GM23248 (cell line): ENCODE data around the gene YOD1.

Experiments used
- EZH2 ChIP-seq: fragments of 200-600 bp; sonication (generic); IDR thresholded peaks from 2 replicates; pipeline ENCODE4 v1.6.1; 2018; ENCODE audit warnings: antibody characterized with exemption, mild to moderate bottlenecking; ENCODE audit not compliant: insufficient read depth, poor library complexity, severe bottlenecking
- EZH2phosphoT487 ChIP-seq: fragments of 200-600 bp; sonication (generic); IDR thresholded peaks from 2 replicates; pipeline ENCODE4 v1.6.1; 2018; ENCODE audit warnings: antibody characterized with exemption, moderate library complexity, mild to moderate bottlenecking, low read depth; ENCODE audit not compliant: insufficient read depth

- no peak for TF ChIP-seq EZH2
- no peak for TF ChIP-seq EZH2phosphoT487
Measured at GRCh38 chr1:207084232-207084631, 33.2 kb upstream of the YOD1 start.
